GM12873 (cell line): ENCODE data around the gene LYPD5.

Experiments used
- TF ChIP-seq, protein P1 (sequence below): IDR thresholded peaks from 2 replicates; pipeline ENCODE4 v1.5.1; 2012; ENCODE audit warnings: low read depth, mild to moderate bottlenecking, moderate library complexity, low read length, control low read depth; ENCODE audit not compliant: insufficient read depth; ENCODE audit errors: missing control alignments

Gene LYPD5

GRCh38 chr19:43763473-43763939, 38.7 kb downstream of the LYPD5 start:
- TF ChIP-seq, protein P1, sequence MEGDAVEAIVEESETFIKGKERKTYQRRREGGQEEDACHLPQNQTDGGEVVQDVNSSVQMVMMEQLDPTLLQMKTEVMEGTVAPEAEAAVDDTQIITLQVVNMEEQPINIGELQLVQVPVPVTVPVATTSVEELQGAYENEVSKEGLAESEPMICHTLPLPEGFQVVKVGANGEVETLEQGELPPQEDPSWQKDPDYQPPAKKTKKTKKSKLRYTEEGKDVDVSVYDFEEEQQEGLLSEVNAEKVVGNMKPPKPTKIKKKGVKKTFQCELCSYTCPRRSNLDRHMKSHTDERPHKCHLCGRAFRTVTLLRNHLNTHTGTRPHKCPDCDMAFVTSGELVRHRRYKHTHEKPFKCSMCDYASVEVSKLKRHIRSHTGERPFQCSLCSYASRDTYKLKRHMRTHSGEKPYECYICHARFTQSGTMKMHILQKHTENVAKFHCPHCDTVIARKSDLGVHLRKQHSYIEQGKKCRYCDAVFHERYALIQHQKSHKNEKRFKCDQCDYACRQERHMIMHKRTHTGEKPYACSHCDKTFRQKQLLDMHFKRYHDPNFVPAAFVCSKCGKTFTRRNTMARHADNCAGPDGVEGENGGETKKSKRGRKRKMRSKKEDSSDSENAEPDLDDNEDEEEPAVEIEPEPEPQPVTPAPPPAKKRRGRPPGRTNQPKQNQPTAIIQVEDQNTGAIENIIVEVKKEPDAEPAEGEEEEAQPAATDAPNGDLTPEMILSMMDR = no peak

- TF ChIP-seq, protein P1 = no peak
Observed at GRCh38 chr19:43762814-43763213, 39.4 kb downstream of the LYPD5 start.

GRCh38 chr19:43760941-43761340, 41.3 kb downstream of the LYPD5 start:
- TF ChIP-seq, protein P1 = no peak

GRCh38 chr19:43759515-43759914, 42.7 kb downstream of the LYPD5 start:
- TF ChIP-seq, protein P1 = peak; percentile 62

DNA sequence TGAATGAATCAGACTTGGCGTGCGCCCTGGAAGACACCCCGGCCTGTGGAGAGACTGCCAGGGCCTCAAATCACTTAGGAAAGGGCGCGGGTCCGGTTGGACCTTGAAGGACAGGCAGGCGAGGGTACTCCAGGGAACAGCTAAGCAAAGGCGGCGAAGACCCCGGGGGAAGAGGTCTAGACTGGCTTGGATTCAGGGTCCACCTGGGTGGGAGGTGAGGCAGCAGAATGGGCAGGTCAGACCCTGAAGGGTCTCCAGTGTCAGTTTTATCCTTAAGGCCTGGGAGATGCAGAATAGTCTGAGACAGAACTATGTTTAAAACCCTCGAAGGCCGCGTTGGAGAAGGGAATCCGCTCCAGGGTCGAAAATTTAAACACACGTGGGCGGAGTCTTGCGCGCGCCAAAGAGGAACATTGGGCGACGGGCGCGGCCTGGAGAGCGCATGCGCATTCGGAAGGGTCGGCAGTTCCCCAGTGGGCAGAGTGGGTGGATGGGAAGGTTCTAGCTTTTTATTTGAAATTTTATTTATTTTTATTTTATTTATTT, 46.9 kb downstream of the LYPD5 start:
- TF ChIP-seq, protein P1 = no peak

GRCh38 chr19:43754503-43755255, 47.6 kb downstream of the LYPD5 start, which contains the start of gene SMG9:
SMG9 (minus strand) TSS chr19:43754962; CDS start chr19:43750741, 4,221 bp downstream.
- TF ChIP-seq, protein P1 = no peak

DNA sequence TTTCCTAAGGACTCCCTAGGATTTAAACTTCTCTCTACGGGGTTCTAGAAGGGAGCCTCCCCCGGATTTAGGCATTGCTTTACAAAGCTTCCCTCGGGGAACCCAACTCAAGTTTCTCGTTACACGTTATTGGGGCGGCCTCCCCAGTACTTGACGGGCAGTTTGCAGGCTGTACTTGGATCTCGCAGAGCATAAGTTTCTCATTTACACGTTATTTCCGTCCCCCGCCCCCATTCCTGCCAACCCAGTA, 48.1 kb downstream of the LYPD5 start:
- TF ChIP-seq, protein P1 = no peak
